ENCODE measurements around the gene DVL1. TPM values are rescaled to one million over a fixed set of nuclear protein-coding genes. Genes with fewer than 3 reads are reported as not detected.

DVL1 gene
- total RNA-seq, 1 donor from 2014 or later, result 92.9 TPM

GRCh38 chr1:1305300-1306069 is 43.7 kb downstream of the DVL1 start:
- TF ChIP-seq, protein P1, sequence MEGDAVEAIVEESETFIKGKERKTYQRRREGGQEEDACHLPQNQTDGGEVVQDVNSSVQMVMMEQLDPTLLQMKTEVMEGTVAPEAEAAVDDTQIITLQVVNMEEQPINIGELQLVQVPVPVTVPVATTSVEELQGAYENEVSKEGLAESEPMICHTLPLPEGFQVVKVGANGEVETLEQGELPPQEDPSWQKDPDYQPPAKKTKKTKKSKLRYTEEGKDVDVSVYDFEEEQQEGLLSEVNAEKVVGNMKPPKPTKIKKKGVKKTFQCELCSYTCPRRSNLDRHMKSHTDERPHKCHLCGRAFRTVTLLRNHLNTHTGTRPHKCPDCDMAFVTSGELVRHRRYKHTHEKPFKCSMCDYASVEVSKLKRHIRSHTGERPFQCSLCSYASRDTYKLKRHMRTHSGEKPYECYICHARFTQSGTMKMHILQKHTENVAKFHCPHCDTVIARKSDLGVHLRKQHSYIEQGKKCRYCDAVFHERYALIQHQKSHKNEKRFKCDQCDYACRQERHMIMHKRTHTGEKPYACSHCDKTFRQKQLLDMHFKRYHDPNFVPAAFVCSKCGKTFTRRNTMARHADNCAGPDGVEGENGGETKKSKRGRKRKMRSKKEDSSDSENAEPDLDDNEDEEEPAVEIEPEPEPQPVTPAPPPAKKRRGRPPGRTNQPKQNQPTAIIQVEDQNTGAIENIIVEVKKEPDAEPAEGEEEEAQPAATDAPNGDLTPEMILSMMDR (IDR thresholded peaks at IDR 0.05), result peak; percentile 10
- Mint-ChIP-seq H3K9me3 (ENCODE audit: unreplicated experiment) (no peaks in the 10 kb centered on the region), H3K4me3 (ENCODE audit: unreplicated experiment) (peak overlapping the region; percentile 75), H3K27me3 (ENCODE audit: unreplicated experiment) (no peaks in the 10 kb centered on the region), H3K27ac (ENCODE audit: unreplicated experiment) (peak overlapping the region; percentile 82), H3K36me3 (ENCODE audit: unreplicated experiment) (no peaks in the 10 kb centered on the region), H3K4me1 (ENCODE audit: unreplicated experiment) (peaks cover 35% of the 10 kb centered on the region)
- DNase-seq (ENCODE audit: extremely low spot score, unreplicated experiment), result no peak

DNA sequence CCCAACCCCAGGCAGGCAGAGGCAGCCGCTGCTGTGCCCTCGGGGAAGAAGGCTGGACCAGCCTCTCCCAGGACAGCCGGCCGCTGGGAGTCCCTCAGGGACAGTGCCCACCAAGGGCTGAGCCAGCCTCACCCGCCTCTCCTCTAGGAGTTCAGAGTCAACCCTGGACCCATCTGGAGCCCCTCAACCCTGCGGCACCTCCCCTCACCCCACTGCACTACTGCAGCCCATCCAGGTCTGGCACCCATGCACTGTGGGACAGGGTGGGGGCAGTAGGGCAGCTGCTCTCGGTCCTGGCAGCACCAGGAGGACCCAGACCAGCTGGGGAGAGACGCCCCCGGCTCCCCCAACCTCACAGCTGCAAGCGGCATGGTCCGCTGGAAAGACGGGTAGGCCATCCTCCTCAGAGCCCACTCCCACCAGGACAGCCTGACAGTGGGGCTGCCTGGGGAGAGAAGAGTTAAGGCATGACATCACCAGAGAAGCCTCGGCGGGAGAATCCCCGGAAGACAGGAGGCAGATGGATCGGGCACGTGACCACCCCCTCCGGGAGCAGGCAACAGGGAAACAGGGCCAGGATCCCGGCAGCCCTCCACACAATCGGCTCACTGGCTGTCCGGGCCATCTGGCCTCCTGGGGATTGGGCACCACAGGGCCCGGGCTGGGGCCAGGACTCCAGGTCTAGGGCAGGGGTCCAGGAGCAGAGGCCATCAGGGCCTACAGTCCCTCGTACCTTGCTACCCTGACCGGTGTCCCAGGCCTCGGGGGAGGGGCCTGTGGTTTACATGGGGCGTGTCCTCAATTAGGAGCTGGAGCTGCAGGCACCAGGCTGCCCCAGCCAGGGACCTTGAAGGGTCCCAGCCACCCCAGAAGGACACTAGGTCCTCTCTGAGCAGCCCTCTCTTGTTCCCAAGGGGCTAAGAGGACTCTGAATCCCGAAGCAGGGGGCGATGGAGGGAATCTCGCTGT is 44.6 kb downstream of the DVL1 start:
- H3K9me3 Mint-ChIP-seq (ENCODE audit: unreplicated experiment), result no peaks in the 10 kb centered on the region
- H3K4me1 Mint-ChIP-seq (ENCODE audit: unreplicated experiment), result peaks cover 34% of the 10 kb centered on the region
- H3K27ac Mint-ChIP-seq (ENCODE audit: unreplicated experiment), result peak overlapping the region; percentile 71
- TF ChIP-seq, protein P1 (IDR thresholded peaks at IDR 0.05), result no peak
- H3K4me3 Mint-ChIP-seq (ENCODE audit: unreplicated experiment), result peak overlapping the region; percentile 75
- no peaks in the 10 kb centered on the region for H3K36me3 Mint-ChIP-seq (ENCODE audit: unreplicated experiment)
- no peaks in the 10 kb centered on the region for H3K27me3 Mint-ChIP-seq (ENCODE audit: unreplicated experiment)
- no peak for DNase-seq (ENCODE audit: extremely low spot score, unreplicated experiment)

DNA sequence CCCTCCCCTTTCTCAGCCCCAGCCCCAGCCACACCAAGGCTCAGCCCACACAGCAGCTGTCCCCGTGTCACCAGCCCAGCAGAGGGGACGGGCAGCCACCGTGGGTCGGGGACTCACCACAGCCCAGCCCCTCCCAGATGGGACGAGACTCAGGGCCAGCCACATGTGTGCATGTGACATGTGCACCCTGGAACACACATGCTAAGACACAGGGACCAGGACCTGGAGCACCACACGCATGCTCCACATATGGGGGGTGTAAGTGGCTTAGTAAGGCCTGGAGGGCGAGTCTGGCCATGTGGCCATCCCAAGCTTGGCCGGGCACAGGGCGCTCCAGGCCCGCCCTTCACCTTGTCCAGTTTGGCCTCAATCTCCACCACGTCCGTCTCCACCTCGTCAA is 45.5 kb downstream of the DVL1 start:
- no peak overlapping the region for H3K27ac Mint-ChIP-seq (ENCODE audit: unreplicated experiment)
- no peaks in the 10 kb centered on the region for H3K36me3 Mint-ChIP-seq (ENCODE audit: unreplicated experiment)
- H3K9me3 Mint-ChIP-seq (ENCODE audit: unreplicated experiment), result no peaks in the 10 kb centered on the region

DNA sequence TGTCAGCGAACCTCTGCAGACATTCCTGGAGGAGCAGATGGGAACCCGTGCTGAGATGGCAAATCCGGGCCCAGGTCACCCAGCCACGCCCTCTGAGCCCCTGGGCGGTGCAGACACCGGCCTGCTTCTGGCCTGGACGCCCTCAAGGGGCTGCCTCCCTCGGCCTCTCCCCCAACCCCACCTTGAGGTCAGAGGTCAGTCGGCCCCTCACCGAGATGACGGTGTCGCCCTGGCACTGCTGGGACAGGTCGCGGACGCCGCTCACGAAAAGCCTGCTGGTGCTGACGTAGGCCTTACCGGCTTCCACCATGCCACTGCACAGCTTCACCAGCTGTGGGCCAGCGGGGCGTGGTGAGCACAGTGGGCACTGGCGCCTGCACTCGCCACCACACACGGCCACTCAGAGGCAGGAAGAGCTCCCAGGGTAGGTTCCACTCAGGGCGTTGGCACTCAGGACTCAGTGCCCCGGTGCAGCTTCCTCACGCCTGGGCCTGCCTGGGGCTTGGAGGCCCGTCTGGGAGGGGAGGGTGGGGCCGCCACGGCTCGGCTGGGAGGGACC is 46.2 kb downstream of the DVL1 start:
- DNase-seq (ENCODE audit: extremely low spot score, unreplicated experiment), result no peak
- TF ChIP-seq, protein P1 (IDR thresholded peaks at IDR 0.05), result no peak
- Mint-ChIP-seq H3K9me3 (ENCODE audit: unreplicated experiment) (no peaks in the 10 kb centered on the region), H3K36me3 (ENCODE audit: unreplicated experiment) (no peaks in the 10 kb centered on the region), H3K27me3 (ENCODE audit: unreplicated experiment) (no peaks in the 10 kb centered on the region), H3K4me1 (ENCODE audit: unreplicated experiment) (peaks cover 33% of the 10 kb centered on the region), H3K27ac (ENCODE audit: unreplicated experiment) (no peak overlapping the region), H3K4me3 (ENCODE audit: unreplicated experiment) (no peak overlapping the region)

More for the DNA sequence above, 45.5 kb downstream of the DVL1 start:
- no peak overlapping the region for H3K4me3 Mint-ChIP-seq (ENCODE audit: unreplicated experiment)
- TF ChIP-seq, protein P1 (IDR thresholded peaks at IDR 0.05), result no peak
- no peak for DNase-seq (ENCODE audit: extremely low spot score, unreplicated experiment)
- H3K27me3 Mint-ChIP-seq (ENCODE audit: unreplicated experiment), result no peaks in the 10 kb centered on the region
- H3K4me1 Mint-ChIP-seq (ENCODE audit: unreplicated experiment), result peaks cover 33% of the 10 kb centered on the region
